Lower leg skin (tissue), 4 donors: Measurements from ENCODE around the gene TSC1. TPM values are rescaled to one million over a fixed set of nuclear protein-coding genes. Genes with fewer than 3 reads are reported as not detected.

Experiments
- DNase-seq, 2 donors: peaks; one replicate each; pipeline ENCODE4 v3.0.0-alpha.2; 2019; ENCODE audit warnings: low spot score in 2 of 2
- H3K4me3 ChIP-seq: fragments of 200-600 bp; sonication (generic); 2 replicates; pipeline ENCODE4 v1.5.1; 2017; ENCODE audit warnings: mild to moderate bottlenecking, low read depth; ENCODE audit not compliant: poor library complexity, severe bottlenecking
- POLR2A ChIP-seq, 2 donors: fragments of 450-650 bp; IDR thresholded peaks; one replicate each; pipeline ENCODE4 v1.6.1; 2016 to 2017; ENCODE audit warnings: antibody characterized with exemption in 2 of 2, mild to moderate bottlenecking in 1 of 2, moderate library complexity in 1 of 2
- WGBS, 2 donors: methylation state at CpG; one replicate each; pipeline ENCODE4 v1.1.5; 2018; 5-methylcytosine and 5-hydroxymethylcytosine counted together
- intact Hi-C: fragments of 100-400 bp; cut with DNase I; formaldehyde crosslinking; loops from one replicate; pipeline ENCODE4 v1.15.0; 2023; ENCODE audit warnings: low total_unique reads
- total RNA-seq, 4 donors: library from RNA; depleted of rRNA; stranded (reverse); fragments of >200 nt; gene quantifications; one replicate each; pipeline ENCODE4 v1.1.0, GENCODE V29; 2016
- TF ChIP-seq, protein P1 (sequence below), 3 donors: fragments of 450-650 bp; IDR thresholded peaks; one replicate each; pipeline ENCODE4 v1.5.1; 2016; ENCODE audit warnings: antibody characterized with exemption in 3 of 3, mild to moderate bottlenecking in 3 of 3, moderate library complexity in 2 of 3

The TSC1 gene
- total RNA-seq, 4 donors from 2014 or later = 27.1 to 67.7 (median 32.5) TPM

GRCh38 chr9:132989414-132989996, 45.1 kb upstream of the TSC1 start:
- TF ChIP-seq, protein P1, sequence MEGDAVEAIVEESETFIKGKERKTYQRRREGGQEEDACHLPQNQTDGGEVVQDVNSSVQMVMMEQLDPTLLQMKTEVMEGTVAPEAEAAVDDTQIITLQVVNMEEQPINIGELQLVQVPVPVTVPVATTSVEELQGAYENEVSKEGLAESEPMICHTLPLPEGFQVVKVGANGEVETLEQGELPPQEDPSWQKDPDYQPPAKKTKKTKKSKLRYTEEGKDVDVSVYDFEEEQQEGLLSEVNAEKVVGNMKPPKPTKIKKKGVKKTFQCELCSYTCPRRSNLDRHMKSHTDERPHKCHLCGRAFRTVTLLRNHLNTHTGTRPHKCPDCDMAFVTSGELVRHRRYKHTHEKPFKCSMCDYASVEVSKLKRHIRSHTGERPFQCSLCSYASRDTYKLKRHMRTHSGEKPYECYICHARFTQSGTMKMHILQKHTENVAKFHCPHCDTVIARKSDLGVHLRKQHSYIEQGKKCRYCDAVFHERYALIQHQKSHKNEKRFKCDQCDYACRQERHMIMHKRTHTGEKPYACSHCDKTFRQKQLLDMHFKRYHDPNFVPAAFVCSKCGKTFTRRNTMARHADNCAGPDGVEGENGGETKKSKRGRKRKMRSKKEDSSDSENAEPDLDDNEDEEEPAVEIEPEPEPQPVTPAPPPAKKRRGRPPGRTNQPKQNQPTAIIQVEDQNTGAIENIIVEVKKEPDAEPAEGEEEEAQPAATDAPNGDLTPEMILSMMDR (IDR thresholded peaks at IDR 0.05) = no peak
- TF ChIP-seq POLR2A (IDR thresholded peaks at IDR 0.05) = no peak
- no peak overlapping the region for H3K4me3 ChIP-seq
- 85 to 87% methylated on average over 23 of the region's 23 CpGs for WGBS, 2 donors
- DNase-seq = no peak
- intact Hi-C loops = no loop called here

DNA sequence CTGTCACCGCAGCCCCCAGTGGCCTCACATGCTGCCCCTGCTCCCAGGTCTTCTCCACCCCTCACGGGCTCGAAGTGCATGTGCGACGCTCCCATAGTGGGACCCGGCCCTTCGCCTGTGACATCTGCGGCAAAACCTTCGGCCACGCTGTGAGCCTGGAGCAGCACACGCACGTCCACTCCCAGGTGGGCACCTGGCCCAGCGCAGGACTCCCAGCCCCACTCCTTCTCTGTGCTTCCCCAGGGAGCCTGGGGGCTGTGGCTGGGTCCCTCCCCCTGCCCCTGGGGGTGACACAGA, 44.5 kb upstream of the TSC1 start:
- 85 to 98% methylated on average over 12 to 13 of the region's 13 CpGs for WGBS, 2 donors
- intact Hi-C loops = no loop called here
- no peak for TF ChIP-seq POLR2A (IDR thresholded peaks at IDR 0.05)
- TF ChIP-seq, protein P1 (IDR thresholded peaks at IDR 0.05) = no peak
- no peak for DNase-seq
- no peak overlapping the region for H3K4me3 ChIP-seq

- TF ChIP-seq POLR2A (IDR thresholded peaks at IDR 0.05) = no peak
- TF ChIP-seq, protein P1 (IDR thresholded peaks at IDR 0.05) = no peak
- WGBS, 2 donors = 90 to 91% methylated on average over 14 of the region's 14 CpGs
- DNase-seq = no peak
- intact Hi-C loops = no loop called here
- no peak overlapping the region for H3K4me3 ChIP-seq
Measured at GRCh38 chr9:132988244-132989013, 44.0 kb upstream of the TSC1 start.

DNA sequence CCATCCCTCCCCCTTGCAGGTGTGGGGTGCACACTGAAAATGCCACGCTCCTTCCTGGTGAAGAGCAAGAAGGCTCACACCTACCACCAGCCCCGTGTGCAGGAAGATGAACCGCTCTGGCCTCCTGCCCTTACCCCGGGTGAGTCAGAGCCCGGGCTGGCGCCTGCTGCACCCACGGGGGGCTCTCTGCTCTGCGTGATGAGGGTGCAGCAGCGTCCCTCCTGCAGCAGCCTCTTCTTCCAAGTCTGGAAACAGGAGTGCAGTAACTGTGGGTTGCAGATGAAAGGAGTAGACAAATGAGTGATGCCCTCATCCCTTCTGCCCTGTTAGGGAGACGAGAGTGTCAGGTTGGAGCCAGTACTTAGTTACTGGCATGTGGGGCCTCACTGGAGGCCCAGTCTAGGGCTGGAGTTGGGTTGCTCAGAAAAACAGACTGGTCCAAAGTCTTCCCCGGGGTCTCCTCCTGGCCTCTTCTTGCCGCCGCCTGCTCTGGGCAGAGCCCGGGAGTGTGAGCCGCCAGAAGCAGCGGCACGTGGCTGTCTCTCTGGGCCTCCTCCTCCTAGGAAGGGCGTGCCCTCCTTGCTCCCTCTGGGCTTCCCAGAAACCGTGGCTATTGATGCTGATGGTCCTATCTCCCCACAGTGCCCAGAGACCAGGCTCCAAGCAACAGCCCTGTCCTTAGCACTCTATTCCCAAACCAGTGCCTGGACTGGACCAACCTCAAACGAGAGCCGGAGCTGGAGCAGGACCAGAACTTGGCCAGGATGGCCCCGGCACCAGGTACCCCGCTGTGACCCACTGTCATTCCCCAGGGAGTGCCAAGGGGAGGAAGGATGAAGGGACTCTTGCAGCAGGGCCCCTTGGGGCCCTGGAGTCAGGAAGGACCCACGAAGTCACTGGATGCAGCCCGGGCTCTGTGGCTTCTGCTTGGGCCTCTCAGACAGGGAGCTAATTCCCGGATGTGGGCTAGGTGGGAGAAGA, 42.5 kb upstream of the TSC1 start:
- no peak overlapping the region for H3K4me3 ChIP-seq
- intact Hi-C loops = no loop called here
- 32 to 41% methylated on average over 20 to 24 of the region's 26 CpGs for WGBS, 2 donors
- TF ChIP-seq, protein P1 (IDR thresholded peaks at IDR 0.05) = no peak
- no peak for TF ChIP-seq POLR2A (IDR thresholded peaks at IDR 0.05)
- DNase-seq = no peak

DNA sequence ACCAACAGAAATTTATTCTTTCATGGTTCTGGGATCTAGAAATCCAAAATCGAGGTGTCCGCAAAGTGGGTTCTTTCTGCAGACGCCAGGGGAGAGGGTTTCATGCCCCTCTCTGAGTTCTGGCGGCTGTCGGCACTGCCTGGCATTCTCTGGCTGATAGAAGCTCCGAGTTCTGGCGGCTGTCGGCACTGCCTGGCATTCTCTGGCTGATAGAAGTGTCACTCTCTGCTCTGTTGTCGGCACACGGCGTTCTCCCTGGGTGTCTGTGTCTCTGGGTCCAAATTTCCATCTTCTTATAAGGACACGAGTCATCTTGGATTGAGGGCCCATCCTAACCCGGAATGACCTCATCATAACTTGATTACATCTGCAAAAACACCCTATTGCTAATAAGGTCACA, 41.7 kb upstream of the TSC1 start:
- no peak overlapping the region for H3K4me3 ChIP-seq
- TF ChIP-seq POLR2A (IDR thresholded peaks at IDR 0.05) = no peak
- TF ChIP-seq, protein P1 (IDR thresholded peaks at IDR 0.05) = no peak
- DNase-seq = no peak
- intact Hi-C loops = no loop called here
- 67 to 74% methylated on average over 13 of the region's 13 CpGs for WGBS, 2 donors
